ENCODE measurements around the gene GCNT3. TPM values are rescaled to one million over a fixed set of nuclear protein-coding genes. Genes with fewer than 3 reads are reported as not detected.
A peak's percentile ranks its signal among the peaks of the same experiment; 100 is the strongest.
"Not testable (repeated sequence)": the region's sequence is repeated elsewhere in the genome, so short reads cannot be mapped to it uniquely, and the experiment has no call there.

GCNT3 gene
- total RNA-seq, 1 donor from 2014 or later: not detected

- no peak for TF ChIP-seq EZH2phosphoT487 (IDR thresholded peaks at IDR 0.05)
- TF ChIP-seq EZH2 (IDR thresholded peaks at IDR 0.05): no peak
- Histone ChIP-seq H3K4me2 (no peak overlapping the region), H3K27me3 (no peaks in the 10 kb centered on the region)
Measured at GRCh38 chr15:59636184-59636583, 24.6 kb downstream of the GCNT3 start.

DNA sequence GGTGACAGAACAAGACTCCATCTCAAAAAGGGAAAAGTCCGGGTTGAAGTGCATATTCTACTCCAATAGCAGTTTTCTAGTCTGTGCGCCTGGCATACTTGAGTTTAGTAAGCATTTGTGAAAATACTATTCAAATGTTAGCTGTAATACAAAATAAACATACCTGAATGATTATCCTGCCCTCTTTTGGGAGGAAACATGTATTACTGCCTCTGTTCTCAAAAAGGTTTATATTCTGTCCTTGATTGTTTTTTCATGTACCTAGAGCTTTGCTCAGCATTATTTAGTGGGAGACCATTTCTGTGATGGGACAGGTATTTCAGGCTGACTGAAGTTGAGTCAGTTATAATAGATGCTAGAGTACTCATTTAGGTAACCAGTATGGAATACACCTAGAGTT, 25.9 kb downstream of the GCNT3 start:
- not testable (repeated sequence) for H3K9ac ChIP-seq; H3K4me1 ChIP-seq; H3K27me3 Mint-ChIP-seq (ENCODE audit: insufficient read depth, low read depth); DNase-seq (ENCODE audit: low spot score); H3K79me2 ChIP-seq (ENCODE audit: low read depth); H3K9me3 ChIP-seq (ENCODE audit: low read depth); H2AFZ ChIP-seq (replicated peaks); H3K4me3 Mint-ChIP-seq; H3K9me3 Mint-ChIP-seq; H3K36me3 ChIP-seq; H3K4me2 ChIP-seq; H4K20me1 ChIP-seq (ENCODE audit: low read depth); H3K4me3 ChIP-seq; H3K27ac ChIP-seq; H3K4me1 Mint-ChIP-seq; H3K27me3 ChIP-seq; H3K27ac Mint-ChIP-seq; H3F3A ChIP-seq (ENCODE audit: low read depth)
- TF ChIP-seq CTCF (IDR thresholded peaks at IDR 0.05): peak; percentile 8
- peaks cover 22% of the 10 kb centered on the region for H3K36me3 Mint-ChIP-seq

More at GRCh38 chr15:59636184-59636583, 24.6 kb downstream of the GCNT3 start:
- no peak for DNase-seq (ENCODE audit: low spot score)
- Histone ChIP-seq H3F3A (ENCODE audit: low read depth) (no peaks in the 10 kb centered on the region), H3K27ac (no peak overlapping the region), H3K4me3 (no peak overlapping the region), H4K20me1 (ENCODE audit: low read depth) (no peaks in the 10 kb centered on the region), H2AFZ (replicated peaks) (no peak overlapping the region), H3K4me1 (no peaks in the 10 kb centered on the region), H3K9me3 (ENCODE audit: low read depth) (no peaks in the 10 kb centered on the region), H3K36me3 (peaks cover 7% of the 10 kb centered on the region), H3K79me2 (ENCODE audit: low read depth) (no peaks in the 10 kb centered on the region), H3K9ac (no peak overlapping the region)
- peaks cover 2% of the 10 kb centered on the region for H3K27me3 Mint-ChIP-seq (ENCODE audit: insufficient read depth, low read depth)
- peaks cover 21% of the 10 kb centered on the region for H3K36me3 Mint-ChIP-seq
- H3K4me3 Mint-ChIP-seq: no peak overlapping the region
- no peaks in the 10 kb centered on the region for H3K9me3 Mint-ChIP-seq
- H3K4me1 Mint-ChIP-seq: peaks cover 3% of the 10 kb centered on the region
- H3K27ac Mint-ChIP-seq: no peak overlapping the region

- no peaks in the 10 kb centered on the region for H3K27me3 ChIP-seq
- no peak overlapping the region for H3K9ac ChIP-seq
- H3K4me3 Mint-ChIP-seq: no peak overlapping the region
Measured at GRCh38 chr15:59642351-59642750, 30.8 kb downstream of the GCNT3 start.

More at GRCh38 chr15:59642351-59642750, 30.8 kb downstream of the GCNT3 start:
- H3K36me3 Mint-ChIP-seq: peaks cover 20% of the 10 kb centered on the region
- Histone ChIP-seq H3K9me3 (ENCODE audit: low read depth) (no peaks in the 10 kb centered on the region), H2AFZ (replicated peaks) (no peak overlapping the region), H3K27ac (no peak overlapping the region), H3K4me3 (no peak overlapping the region), H3K4me2 (no peak overlapping the region), H3K79me2 (ENCODE audit: low read depth) (peaks cover 9% of the 10 kb centered on the region), H3K4me1 (no peaks in the 10 kb centered on the region), H3F3A (ENCODE audit: low read depth) (no peaks in the 10 kb centered on the region), H3K36me3 (peaks cover 12% of the 10 kb centered on the region), H4K20me1 (ENCODE audit: low read depth) (no peaks in the 10 kb centered on the region)
- H3K4me1 Mint-ChIP-seq: no peaks in the 10 kb centered on the region
- H3K27me3 Mint-ChIP-seq (ENCODE audit: insufficient read depth, low read depth): no peaks in the 10 kb centered on the region
- H3K9me3 Mint-ChIP-seq: no peaks in the 10 kb centered on the region
- no peak overlapping the region for H3K27ac Mint-ChIP-seq
- no peak for DNase-seq (ENCODE audit: low spot score)
- TF ChIP-seq CTCF (IDR thresholded peaks at IDR 0.05) (no peak), EZH2 (IDR thresholded peaks at IDR 0.05) (no peak), EZH2phosphoT487 (IDR thresholded peaks at IDR 0.05) (no peak)
